ENCODE measurements around the gene MACROD2.

MACROD2 gene

DNA sequence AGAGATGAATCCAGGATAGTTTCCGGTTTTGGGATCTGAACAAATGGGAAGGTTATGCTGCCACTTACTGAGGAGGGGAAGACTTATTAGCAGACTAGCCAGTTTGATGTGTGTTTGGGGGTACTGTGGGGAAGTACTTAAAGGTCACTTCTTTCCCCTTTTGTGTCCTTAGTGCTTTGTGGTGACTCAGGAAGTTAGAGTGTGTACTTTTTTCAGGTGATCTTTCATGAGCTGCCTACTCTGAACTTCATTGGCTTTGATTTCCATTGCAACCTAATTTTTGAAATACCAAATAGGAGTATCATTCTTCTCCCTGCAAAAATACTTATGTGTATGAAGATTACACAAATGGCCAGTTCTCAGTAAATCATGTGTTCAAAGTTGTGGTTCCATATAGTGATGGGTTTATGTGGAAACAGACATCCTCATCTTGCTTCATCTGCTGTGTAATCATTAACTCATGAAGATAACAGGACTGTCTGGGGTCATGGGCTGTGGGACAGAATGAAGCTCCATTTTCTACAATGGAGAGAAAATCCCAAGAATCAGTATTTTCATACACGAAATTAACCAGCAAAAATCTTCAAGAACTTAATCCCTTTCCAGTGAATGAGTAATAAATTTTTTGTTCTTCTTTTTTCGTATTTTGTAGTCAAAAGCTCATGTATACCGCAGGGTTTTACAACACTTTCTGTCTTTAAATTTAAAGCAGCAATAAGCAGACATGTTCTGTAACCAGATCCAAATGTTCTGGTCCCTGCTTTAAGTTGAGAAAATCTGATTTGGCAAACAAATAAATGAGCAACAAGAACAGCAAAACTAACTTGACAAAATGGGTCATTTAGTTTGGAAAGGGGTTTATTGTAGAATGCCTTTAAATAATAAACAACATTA is 614.3 kb downstream of the MACROD2 start:
- no peak for DNase-seq

DNA sequence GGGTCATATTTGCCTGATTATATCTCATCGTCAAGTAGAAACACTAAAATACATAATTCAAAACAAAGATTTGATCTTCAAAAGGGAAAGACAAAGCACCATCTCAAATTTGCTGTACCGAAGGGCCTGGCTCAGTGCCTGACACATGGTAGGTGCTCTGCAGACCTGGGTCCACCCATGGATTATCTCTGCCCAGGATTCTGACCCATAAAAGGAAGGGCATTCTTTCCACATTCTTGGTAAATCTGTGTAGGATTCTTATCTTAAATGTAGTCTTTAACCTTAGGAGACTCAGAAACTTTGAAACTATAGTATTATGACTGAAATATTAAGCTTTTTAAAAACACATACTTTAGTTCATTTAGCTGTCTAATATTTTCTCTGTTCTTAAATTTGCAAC is 616.2 kb downstream of the MACROD2 start:
- DNase-seq, result no peak

- no peak for DNase-seq
These were observed 617.1 kb downstream of the MACROD2 start for GRCh38 chr20:14612391-14612790.

GRCh38 chr20:14616003-14616402 is 620.7 kb downstream of the MACROD2 start:
- DNase-seq, result no peak

GRCh38 chr20:14617123-14617522 is 621.8 kb downstream of the MACROD2 start:
- no peak for DNase-seq

GRCh38 chr20:14619411-14619810 is 624.1 kb downstream of the MACROD2 start:
- DNase-seq, result no peak

- DNase-seq, result no peak
These were observed 627.5 kb downstream of the MACROD2 start for GRCh38 chr20:14622796-14623195.

GRCh38 chr20:14631011-14631410 is 635.7 kb downstream of the MACROD2 start:
- no peak for DNase-seq

DNA sequence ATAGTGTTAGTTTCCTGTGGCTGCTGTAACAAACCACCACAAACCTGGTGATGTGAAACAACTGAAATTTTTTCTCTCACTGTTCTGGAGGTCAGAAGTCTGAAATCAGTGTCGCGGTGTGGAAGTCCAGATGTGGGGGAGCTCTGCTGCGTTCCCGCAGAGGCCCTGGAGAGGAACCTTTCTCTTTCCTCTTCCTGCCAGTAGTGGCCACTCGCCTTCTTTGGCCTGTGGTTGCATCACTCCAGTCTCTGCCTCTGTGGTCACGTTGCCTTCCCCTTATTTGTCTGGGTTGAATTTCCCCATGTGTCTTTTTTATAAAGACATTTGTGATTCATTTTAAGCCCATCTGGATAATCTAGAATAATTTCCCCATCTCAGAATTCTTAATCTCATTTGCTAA is 637.6 kb downstream of the MACROD2 start:
- DNase-seq, result no peak

DNA sequence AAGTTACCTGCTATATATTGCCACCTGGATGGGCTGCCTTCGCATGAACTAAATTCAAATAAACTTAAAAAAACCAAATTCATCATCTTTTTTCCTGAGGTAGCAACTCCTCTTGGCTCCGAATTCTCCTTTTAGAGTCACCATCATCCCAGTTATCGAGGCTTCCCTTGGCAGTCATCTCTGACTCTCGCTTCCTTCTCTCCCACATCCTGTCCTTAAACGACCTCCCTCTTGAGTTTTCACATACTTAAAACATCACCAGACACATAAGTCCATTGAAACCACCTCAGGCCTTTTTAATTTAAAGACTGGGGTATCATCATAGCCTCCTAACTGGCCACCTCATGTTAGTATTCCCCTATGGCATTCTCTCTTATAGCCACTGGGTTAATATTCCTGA is 638.2 kb downstream of the MACROD2 start:
- DNase-seq, result no peak

GRCh38 chr20:14634665-14635064 is 639.3 kb downstream of the MACROD2 start:
- DNase-seq, result no peak

DNA sequence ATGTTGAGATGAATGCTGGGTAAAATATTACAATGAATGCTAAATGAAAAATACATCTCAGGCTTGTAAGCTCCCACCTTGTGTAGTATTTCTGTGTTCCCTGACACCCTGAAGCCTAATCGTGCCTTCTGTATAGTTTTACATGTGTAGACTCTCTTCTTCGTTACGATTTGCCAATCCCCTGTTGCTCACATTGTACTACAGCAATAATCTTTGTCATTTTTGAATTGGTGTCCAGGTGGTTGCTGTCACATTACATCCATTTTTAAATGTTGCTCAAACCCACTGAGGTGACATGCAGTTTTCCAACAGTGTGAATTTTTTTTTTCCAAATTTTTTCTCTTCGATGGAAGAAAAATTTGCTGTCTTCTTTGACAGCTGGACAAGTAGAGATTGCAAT is 642.1 kb downstream of the MACROD2 start:
- DNase-seq, result no peak

- no peak for DNase-seq
These were observed 647.8 kb downstream of the MACROD2 start for GRCh38 chr20:14643146-14643545.

DNA sequence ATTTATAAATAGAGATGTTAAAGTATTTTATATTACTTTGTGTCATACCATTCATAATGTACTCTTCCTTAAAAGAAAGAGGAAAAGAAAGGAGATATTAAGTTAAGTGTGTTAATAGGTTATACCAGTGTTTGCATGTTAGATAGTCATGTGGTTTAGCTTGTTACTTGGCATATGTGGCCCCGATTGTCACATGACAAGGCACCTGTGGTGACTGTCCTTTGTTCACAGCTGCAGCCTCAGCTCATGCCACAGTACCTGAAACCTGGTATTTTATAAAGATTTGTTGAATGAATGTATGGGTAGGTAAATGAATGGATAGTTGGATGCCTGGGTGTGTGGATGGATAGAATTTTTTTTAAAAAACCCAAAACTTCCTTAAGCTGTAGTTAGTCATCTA is 648.2 kb downstream of the MACROD2 start:
- no peak for DNase-seq

GRCh38 chr20:14644306-14645097 is 649.2 kb downstream of the MACROD2 start:
- DNase-seq, result no peak

GRCh38 chr20:14647016-14647415 is 651.7 kb downstream of the MACROD2 start:
- DNase-seq, result no peak

DNA sequence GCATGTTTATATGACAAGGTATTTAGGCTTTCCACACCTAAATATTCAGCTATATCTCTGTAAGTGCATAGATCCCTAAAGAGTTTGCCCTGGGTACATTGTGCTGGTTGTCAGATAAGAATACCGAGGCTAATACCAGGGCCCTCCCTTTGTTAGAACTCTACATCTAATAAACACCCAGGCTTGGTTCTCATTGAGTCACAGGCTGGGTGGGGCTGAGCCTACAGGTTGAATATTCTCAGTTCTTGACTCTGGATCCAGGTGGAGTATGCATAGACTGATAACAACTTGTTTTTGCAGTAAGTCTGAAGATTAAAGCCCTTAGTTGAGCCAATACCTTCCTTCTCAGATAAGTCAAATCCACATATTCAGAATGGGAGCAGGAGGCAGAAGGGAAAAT is 654.3 kb downstream of the MACROD2 start:
- DNase-seq, result no peak

GRCh38 chr20:14657266-14658005 is 662.1 kb downstream of the MACROD2 start:
- no peak for DNase-seq

DNA sequence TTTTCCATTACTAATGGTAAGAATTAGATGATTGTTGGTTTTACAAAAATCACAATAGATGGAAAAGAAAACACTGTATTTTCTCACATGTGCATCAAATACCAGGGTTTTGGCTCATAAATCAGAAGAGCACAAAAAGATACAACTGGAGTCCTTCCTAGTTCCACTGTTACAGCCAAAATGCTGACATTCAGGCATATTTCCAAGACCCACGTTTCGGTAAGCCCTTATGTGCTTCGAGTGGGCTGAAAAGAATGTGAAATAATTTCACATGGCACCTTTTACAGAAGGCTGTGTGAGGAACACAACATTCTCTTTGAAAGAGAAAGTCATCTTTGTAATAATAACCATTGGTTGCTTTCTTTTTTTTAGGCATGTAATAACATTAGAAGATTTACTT is 668.8 kb downstream of the MACROD2 start:
- DNase-seq, result no peak

GRCh38 chr20:14666696-14667095 is 671.4 kb downstream of the MACROD2 start:
- no peak for DNase-seq

GRCh38 chr20:14667226-14667625 is 671.9 kb downstream of the MACROD2 start:
- DNase-seq, result no peak

GRCh38 chr20:14672066-14672465 is 676.8 kb downstream of the MACROD2 start:
- DNase-seq, result no peak

DNA sequence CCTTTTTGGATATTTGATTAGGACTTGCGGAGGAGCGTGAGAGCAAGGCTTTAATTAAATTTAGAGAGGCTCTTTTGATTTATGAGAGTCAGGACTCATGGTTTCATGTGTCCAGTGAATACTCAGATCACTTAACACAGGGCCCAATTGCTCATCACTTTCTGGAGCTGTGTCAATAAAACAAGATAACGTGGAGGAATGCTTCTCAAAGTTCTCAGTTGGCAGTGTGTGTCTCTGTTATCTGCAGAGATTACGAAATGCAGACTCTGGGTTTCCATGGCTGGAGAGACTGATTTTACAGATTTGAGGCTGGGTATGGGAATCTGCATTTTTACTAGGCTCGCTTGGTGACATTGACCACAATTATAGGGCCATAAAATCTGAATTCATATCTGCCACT is 677.8 kb downstream of the MACROD2 start:
- DNase-seq, result no peak

Measured in NCI-H2107 (cell line).